A204.1 (cell line): ENCODE measurements around the gene FTO.

ENCODE experiments used
- FAIRE-seq: peaks from 2 replicates; lab custom pipeline; 2012; peaks lifted over from hg19 to GRCh38; lab: Jason Lieb, UNC

The FTO gene

GRCh38 chr16:53967572-53967971, 263.6 kb downstream of the FTO start:
- FAIRE-seq: no peak

DNA sequence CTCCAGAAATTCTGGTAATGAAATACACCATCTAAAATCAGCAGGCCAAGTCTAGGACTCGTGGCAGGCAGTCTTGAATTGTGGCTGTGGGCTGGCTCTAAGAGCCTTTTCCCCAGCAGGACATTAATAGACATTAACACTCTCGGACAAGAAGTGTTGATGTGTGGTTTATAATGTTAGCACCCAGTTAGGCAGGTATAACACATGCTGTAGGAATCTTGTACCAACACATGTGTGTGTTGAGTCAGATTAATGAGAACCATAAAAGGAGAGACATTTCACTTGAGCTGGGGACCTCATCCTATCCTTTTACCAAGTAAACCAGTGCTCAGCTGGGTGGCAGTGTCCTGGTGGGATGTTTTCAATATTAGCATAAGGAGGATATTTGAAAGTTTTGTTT, 264.5 kb downstream of the FTO start:
- no peak for FAIRE-seq

- FAIRE-seq: no peak
These were observed 264.9 kb downstream of the FTO start for GRCh38 chr16:53968896-53969295.

GRCh38 chr16:53971616-53972015, 267.7 kb downstream of the FTO start:
- no peak for FAIRE-seq

- no peak for FAIRE-seq
These were observed 269.1 kb downstream of the FTO start for GRCh38 chr16:53973021-53973420.

DNA sequence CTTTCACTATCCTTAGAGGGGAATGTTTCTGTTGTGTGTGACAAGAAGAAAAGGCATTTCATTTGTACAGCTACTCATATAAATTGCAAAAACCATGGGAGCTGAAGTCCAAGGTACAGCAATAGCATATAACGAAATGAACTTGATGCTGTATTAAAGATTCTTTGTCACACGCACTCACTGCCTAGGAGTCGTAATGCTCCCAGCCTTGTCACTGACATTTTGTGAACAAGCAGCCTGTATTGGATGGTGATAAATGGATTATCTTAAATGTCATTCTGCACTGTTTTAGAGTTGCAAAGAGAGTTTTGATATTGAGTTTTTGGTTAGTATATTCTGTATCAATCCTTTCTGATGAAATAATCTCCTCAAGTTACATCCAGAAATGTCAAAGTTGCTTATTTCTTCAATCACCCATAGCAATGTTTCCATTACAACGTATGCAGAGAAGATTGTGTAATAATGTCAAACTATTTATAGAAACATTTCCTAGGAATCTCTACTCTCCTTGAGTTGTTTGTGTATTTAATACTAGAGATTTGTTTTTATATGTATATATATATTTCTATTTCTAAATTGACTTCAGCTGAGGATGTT, 270.6 kb downstream of the FTO start:
- FAIRE-seq: peak; percentile 30

GRCh38 chr16:53980675-53981074, 276.7 kb downstream of the FTO start:
- no peak for FAIRE-seq

DNA sequence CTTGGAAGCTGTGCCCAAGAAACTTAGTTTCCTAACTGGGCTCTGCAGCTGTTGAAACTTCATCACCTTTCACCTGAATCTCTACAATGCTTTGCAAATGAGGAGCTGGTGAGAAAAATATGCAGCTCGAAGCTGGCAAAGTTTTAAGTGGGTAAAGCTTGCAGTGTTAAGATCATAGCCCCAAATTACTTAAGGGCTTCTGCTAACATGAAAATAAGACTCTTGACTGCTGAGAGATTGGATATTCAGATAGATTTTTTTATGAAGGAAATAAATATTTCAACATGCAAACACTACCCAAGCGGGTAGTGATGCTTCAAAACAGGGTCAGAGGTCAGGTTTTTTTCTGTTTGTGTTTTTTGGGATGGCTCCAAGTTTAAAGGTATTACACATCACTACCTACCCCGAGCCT, 278.7 kb downstream of the FTO start:
- no peak for FAIRE-seq

DNA sequence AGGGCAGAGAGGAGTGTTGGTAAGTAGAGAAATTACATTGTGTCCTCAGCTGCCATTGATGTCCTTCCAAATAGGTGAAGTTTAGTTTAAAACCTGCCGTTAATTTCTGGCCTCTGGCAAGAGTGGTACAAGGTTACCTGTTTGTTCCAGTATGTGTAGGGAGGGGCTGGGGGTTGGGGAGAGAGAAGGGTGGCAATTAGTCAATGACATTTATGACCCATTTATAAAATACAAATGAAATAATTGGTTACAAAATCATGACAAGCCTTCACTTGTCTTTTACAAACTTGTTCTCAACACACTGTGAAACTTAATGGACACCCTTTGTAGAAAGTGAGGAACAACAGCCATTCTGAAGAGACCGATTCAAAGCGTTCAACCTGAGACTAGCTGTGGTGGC, 281.0 kb downstream of the FTO start:
- FAIRE-seq: no peak

- no peak for FAIRE-seq
These were observed 281.9 kb downstream of the FTO start for GRCh38 chr16:53985861-53986260.

GRCh38 chr16:53986793-53987192, 282.8 kb downstream of the FTO start:
- FAIRE-seq: no peak

GRCh38 chr16:53988136-53988535, 284.2 kb downstream of the FTO start:
- FAIRE-seq: no peak

DNA sequence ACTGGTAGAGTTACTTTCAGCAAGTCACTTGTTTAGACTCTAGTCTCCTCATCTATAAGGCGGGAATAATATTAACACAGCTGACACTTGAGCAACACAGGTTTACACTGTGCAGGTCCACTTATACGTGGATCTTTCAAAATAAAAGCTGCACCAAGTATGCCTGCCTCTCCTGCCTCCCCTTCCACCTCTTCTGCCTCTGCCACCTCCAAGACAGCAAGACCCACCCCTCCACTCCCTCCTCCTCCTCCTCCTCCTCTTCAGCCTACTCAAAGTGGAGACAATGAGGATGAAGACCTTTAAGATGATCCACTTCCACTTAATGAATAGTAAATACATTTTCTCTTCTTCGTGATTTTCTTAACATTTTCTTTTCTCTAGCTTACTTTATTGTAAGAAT, 285.6 kb downstream of the FTO start:
- FAIRE-seq: no peak

GRCh38 chr16:53991754-53992378, 287.9 kb downstream of the FTO start:
- FAIRE-seq: no peak

DNA sequence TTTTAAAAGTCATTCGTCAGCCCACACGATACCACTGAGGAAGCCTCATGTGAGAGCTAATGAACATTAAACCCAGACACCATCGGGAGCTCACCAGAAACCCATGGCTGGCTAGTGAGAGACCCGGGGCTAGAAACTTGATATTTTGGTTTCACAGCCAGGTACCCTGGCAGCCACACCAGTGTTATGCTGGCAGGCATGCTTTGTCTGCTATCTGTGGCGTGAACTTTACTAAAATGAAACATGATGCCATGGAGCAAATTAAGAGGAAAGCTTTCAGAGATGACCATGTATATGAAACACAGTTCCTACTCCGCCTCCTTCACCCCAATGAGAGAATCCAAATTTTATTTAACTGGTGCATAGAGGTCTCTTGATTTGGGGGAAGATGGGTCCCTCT, 291.4 kb downstream of the FTO start:
- FAIRE-seq: no peak

DNA sequence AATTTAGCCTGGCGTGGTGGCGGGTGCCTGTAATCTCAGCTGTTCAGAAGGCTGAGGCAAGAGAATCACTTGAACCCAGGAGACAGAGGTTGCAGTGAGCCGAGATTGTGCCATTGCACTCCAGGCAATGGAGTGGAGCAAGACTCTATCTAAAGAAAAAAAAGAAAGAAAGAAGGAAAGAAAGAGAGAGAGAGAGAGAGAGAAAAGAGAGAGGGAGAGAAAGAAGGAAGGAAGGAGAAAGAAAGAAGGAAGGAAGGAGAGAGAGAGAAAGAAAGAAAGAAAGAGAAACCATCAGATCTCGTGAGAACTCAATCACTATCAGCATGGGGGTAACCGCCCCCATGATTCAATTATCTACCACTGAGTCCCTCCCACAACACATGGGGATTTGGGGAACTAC, 293.0 kb downstream of the FTO start:
- FAIRE-seq: no peak

GRCh38 chr16:53998024-53998810, 294.3 kb downstream of the FTO start:
- FAIRE-seq: no peak

DNA sequence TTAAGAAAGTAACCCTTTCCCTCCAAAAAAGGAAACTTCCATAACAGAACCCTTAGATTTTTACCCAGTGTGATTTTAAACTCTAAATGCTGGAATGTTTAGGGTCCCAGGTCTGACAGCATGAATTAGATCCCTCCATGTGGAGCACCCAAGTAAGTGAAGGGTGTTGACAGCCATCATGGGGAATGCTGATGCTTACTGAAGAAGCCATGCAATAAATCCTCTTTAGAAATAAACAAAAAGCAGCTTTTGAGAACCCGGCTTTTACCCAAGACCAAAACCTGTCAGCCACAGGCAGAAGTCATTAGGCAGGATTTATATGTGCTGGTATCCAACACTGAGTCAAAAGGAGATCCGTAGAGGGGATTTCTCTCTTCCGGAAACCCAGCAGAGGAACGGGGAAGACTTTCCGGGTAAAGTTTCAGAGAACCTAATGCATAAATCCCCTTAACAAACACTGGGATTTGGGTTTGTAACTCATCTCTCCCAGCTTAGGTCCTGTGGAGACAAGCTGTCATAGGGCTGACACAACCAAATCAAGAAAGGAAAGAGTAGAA, 295.1 kb downstream of the FTO start:
- no peak for FAIRE-seq

GRCh38 chr16:53999841-54000240, 295.9 kb downstream of the FTO start:
- FAIRE-seq: no peak

GRCh38 chr16:54000361-54000760, 296.4 kb downstream of the FTO start:
- FAIRE-seq: no peak

DNA sequence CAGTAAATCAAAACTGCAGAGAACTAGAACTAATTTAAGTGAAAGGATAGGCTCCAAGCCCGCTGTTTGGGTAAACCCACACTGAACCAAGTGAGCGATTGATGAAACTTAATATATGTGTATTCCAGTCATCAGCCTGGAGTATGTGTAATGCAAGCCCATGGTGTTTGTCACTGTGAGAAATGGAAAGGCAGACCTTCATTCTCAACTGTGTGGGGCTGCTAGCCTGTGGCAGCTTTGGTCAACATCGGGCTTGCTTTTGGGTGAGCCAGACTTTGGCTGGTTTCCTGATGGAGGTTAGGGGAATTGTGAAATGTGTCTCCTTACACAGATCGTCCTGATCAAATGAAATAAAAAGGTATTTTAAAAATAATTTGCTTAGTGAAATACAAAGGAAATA, 302.7 kb downstream of the FTO start:
- FAIRE-seq: no peak

- FAIRE-seq: no peak
These were observed 303.5 kb downstream of the FTO start for GRCh38 chr16:54007504-54007903.

- no peak for FAIRE-seq
These were observed 305.7 kb downstream of the FTO start for GRCh38 chr16:54009464-54010176.
